ENCODE measurements around the gene SLC44A4.

GRCh38 chr6:31877125-31877650, 1.6 kb downstream of the SLC44A4 start:
- TF ChIP-seq CTCF (IDR thresholded peaks at IDR 0.05; ENCODE audit: low read length) (no peak), EZH2 (optimal IDR thresholded peaks at IDR 0.05; ENCODE audit: low read depth, low read length) (no peak), EZH2phosphoT487 (IDR thresholded peaks at IDR 0.05; ENCODE audit: low read length) (no peak)

Data from MM.1S (cell line).